HG03460 (cell line): Measurements from ENCODE around the gene CAPN10.

ENCODE experiments used
- ATAC-seq: cut with Tn5 transposase; IDR thresholded peaks from one replicate; pipeline ENCODE4 v1.9.1; 2021; ENCODE audit not compliant: unreplicated experiment

CAPN10 gene

GRCh38 chr2:240635998-240636547 lies 49.5 kb downstream of the CAPN10 start:
- ATAC-seq, result no peak

GRCh38 chr2:240636563-240637115 lies 50.1 kb downstream of the CAPN10 start:
- ATAC-seq, result no peak

- no peak for ATAC-seq
Observed at GRCh38 chr2:240637116-240637900, 50.8 kb downstream of the CAPN10 start.

GRCh38 chr2:240637901-240638345 lies 51.4 kb downstream of the CAPN10 start:
- ATAC-seq, result no peak

- ATAC-seq, result no peak
Observed at GRCh38 chr2:240638512-240639160, 52.1 kb downstream of the CAPN10 start.

GRCh38 chr2:240639566-240639965 lies 53.0 kb downstream of the CAPN10 start:
- ATAC-seq, result no peak

- no peak for ATAC-seq
Observed at GRCh38 chr2:240640939-240641338, 54.4 kb downstream of the CAPN10 start.

GRCh38 chr2:240642061-240642805 lies 55.7 kb downstream of the CAPN10 start:
- ATAC-seq, result no peak

GRCh38 chr2:240642806-240643092 lies 56.2 kb downstream of the CAPN10 start:
- ATAC-seq, result no peak

- ATAC-seq, result no peak
Observed at GRCh38 chr2:240643093-240643810, 56.7 kb downstream of the CAPN10 start.

- ATAC-seq, result no peak
Observed at GRCh38 chr2:240643811-240644150, 57.2 kb downstream of the CAPN10 start.

GRCh38 chr2:240644171-240644651 lies 57.7 kb downstream of the CAPN10 start:
- no peak for ATAC-seq

GRCh38 chr2:240644859-240645301 lies 58.3 kb downstream of the CAPN10 start:
- ATAC-seq, result no peak

- ATAC-seq, result no peak
Observed at GRCh38 chr2:240645346-240645745, 58.8 kb downstream of the CAPN10 start.

GRCh38 chr2:240645801-240646175 lies 59.3 kb downstream of the CAPN10 start:
- ATAC-seq, result no peak

- no peak for ATAC-seq
Observed at GRCh38 chr2:240646176-240646899, 59.8 kb downstream of the CAPN10 start.

- ATAC-seq, result no peak
Observed at GRCh38 chr2:240646900-240647502, 60.5 kb downstream of the CAPN10 start.

- no peak for ATAC-seq
Observed at GRCh38 chr2:240647503-240648154, 61.1 kb downstream of the CAPN10 start.

- no peak for ATAC-seq
Observed at GRCh38 chr2:240648155-240648649, 61.7 kb downstream of the CAPN10 start.
